H1 (cell line): Measurements from ENCODE around the gene KCNJ12.

Source experiments
- BCL11A ChIP-seq, 2 experiments: IDR thresholded peaks; one replicate each; pipeline ENCODE4 v1.6.1; 2011; ENCODE audit warnings: low read depth in 2 of 2, low read length in 2 of 2, mild to moderate bottlenecking in 2 of 2
- CTCF ChIP-seq, 3 experiments: IDR thresholded peaks; 1 replicate in 2 of 3; 2 replicates in 1 of 3; pipeline versions ENCODE4 v1.5.1 to v1.6.1; 2011; ENCODE audit warnings: low read length in 3 of 3, mild to moderate bottlenecking in 3 of 3, inconsistent platforms in 2 of 3, low read depth in 1 of 3, moderate library complexity in 1 of 3; ENCODE audit not compliant: insufficient read depth in 1 of 3; ENCODE audit errors: control extremely low read depth in 1 of 3
- EP300 ChIP-seq, 2 experiments: IDR thresholded peaks; 1 replicate in 1 of 2; 2 replicates in 1 of 2; pipeline ENCODE4 v1.6.1; 2011 to 2012; ENCODE audit warnings: low read depth in 2 of 2, low read length in 2 of 2, mild to moderate bottlenecking in 2 of 2, borderline replicate concordance in 1 of 2, inconsistent platforms in 1 of 2, moderate library complexity in 1 of 2
- SAP30 ChIP-seq: fragments of 300-600 bp; sonication (generic); IDR thresholded peaks from 2 replicates; pipeline ENCODE4 v1.7.1; 2012; ENCODE audit warnings: low read length, moderate library complexity, mild to moderate bottlenecking, inconsistent platforms; ENCODE audit not compliant: insufficient read depth, insufficient replicate concordance

- TF ChIP-seq SAP30 (no peak), CTCF (IDR thresholded peaks at IDR 0.05; ENCODE audit: control extremely low read depth in 1 of 3, insufficient read depth in 1 of 3, low read depth in 1 of 3, low read length in 3 of 3) (no peak), BCL11A (IDR thresholded peaks at IDR 0.05; ENCODE audit: low read depth in 2 of 2, low read length in 2 of 2) (no peak), EP300 (IDR thresholded peaks at IDR 0.05; ENCODE audit: borderline replicate concordance in 1 of 2, low read depth in 2 of 2, low read length in 2 of 2) (no peak)
Observed at GRCh38 chr17:21388944-21389343, 12.8 kb downstream of the KCNJ12 start.
